HEK293 (cell line): ENCODE results near the gene RANGAP1.

Experiments
- CTCF ChIP-seq: fragments of 450-650 bp; formaldehyde crosslinking; IDR thresholded peaks from 2 replicates; pipeline ENCODE4 v1.5.1; 2016; ENCODE audit warnings: missing biosample characterization, missing genetic modification characterization
- PRDM1 ChIP-seq: fragments of 450-650 bp; formaldehyde crosslinking; IDR thresholded peaks from 2 replicates; pipeline ENCODE4; 2016; ENCODE audit warnings: missing biosample characterization, missing genetic modification characterization
- SETDB1 ChIP-seq: IDR thresholded peaks from one replicate; pipeline ENCODE4 v1.6.1; 2017; ENCODE audit warnings: mild to moderate bottlenecking, low read length, moderate library complexity, mixed read lengths; ENCODE audit not compliant: insufficient read length
- ZBTB11 ChIP-seq: fragments of 450-650 bp; formaldehyde crosslinking; conservative IDR thresholded peaks from 2 replicates; pipeline ENCODE4 v1.5.1; 2016; ENCODE audit warnings: low read depth, missing biosample characterization, missing genetic modification characterization
- ZNF184 ChIP-seq: fragments of 450-650 bp; IDR thresholded peaks from 2 replicates; pipeline ENCODE4 v1.5.1; 2018; ENCODE audit warnings: missing biosample characterization, mild to moderate bottlenecking, missing genetic modification characterization
- ZNF202 ChIP-seq: fragments of 450-650 bp; formaldehyde crosslinking; IDR thresholded peaks from 2 replicates; pipeline ENCODE4 v1.5.1; 2016; ENCODE audit warnings: missing biosample characterization, missing genetic modification characterization, borderline replicate concordance
- ZNF324 ChIP-seq: fragments of 450-650 bp; formaldehyde crosslinking; IDR thresholded peaks from 2 replicates; pipeline ENCODE4 v1.5.1; 2016; ENCODE audit warnings: missing biosample characterization, missing genetic modification characterization
- ZNF350 ChIP-seq: fragments of 450-650 bp; formaldehyde crosslinking; IDR thresholded peaks from 2 replicates; pipeline ENCODE4 v1.5.0; 2017; ENCODE audit warnings: missing biosample characterization, mild to moderate bottlenecking, missing genetic modification characterization
- ZNF510 ChIP-seq: fragments of 450-650 bp; formaldehyde crosslinking; IDR thresholded peaks from 2 replicates; pipeline ENCODE4 v1.5.1; 2018; ENCODE audit warnings: mild to moderate bottlenecking, missing genetic modification characterization, missing biosample characterization; ENCODE audit not compliant: insufficient replicate concordance
- ZNF585B ChIP-seq: fragments of 450-650 bp; formaldehyde crosslinking; IDR thresholded peaks from 2 replicates; pipeline ENCODE4 v1.5.1; 2016; ENCODE audit warnings: missing biosample characterization, missing genetic modification characterization
- TF ChIP-seq, protein P1 (sequence below): fragments of 450-650 bp; formaldehyde crosslinking; IDR thresholded peaks from 2 replicates; pipeline ENCODE4 v1.5.1; 2016; ENCODE audit warnings: missing biosample characterization, missing genetic modification characterization
- TF ChIP-seq, protein P2 (sequence below): fragments of 450-650 bp; formaldehyde crosslinking; IDR thresholded peaks from 2 replicates; pipeline ENCODE4 v1.5.1; 2017; ENCODE audit warnings: missing biosample characterization, mild to moderate bottlenecking, missing genetic modification characterization, moderate library complexity

GRCh38 chr22:41223535-41223934, 62.5 kb downstream of the RANGAP1 start:
- TF ChIP-seq CTCF (tag by site-specific recombination) (no peak), ZNF324 (no peak), ZBTB11 (tag by site-specific recombination) (no peak), ZNF202 (tag by site-specific recombination) (no peak), ZNF510 (tag by site-specific recombination) (no peak), ZNF585B (tag by site-specific recombination) (no peak), PRDM1 (tag by site-specific recombination) (no peak), ZNF184 (no peak), SETDB1 (no peak), ZNF350 (tag by site-specific recombination) (no peak)
- TF ChIP-seq, protein P1, sequence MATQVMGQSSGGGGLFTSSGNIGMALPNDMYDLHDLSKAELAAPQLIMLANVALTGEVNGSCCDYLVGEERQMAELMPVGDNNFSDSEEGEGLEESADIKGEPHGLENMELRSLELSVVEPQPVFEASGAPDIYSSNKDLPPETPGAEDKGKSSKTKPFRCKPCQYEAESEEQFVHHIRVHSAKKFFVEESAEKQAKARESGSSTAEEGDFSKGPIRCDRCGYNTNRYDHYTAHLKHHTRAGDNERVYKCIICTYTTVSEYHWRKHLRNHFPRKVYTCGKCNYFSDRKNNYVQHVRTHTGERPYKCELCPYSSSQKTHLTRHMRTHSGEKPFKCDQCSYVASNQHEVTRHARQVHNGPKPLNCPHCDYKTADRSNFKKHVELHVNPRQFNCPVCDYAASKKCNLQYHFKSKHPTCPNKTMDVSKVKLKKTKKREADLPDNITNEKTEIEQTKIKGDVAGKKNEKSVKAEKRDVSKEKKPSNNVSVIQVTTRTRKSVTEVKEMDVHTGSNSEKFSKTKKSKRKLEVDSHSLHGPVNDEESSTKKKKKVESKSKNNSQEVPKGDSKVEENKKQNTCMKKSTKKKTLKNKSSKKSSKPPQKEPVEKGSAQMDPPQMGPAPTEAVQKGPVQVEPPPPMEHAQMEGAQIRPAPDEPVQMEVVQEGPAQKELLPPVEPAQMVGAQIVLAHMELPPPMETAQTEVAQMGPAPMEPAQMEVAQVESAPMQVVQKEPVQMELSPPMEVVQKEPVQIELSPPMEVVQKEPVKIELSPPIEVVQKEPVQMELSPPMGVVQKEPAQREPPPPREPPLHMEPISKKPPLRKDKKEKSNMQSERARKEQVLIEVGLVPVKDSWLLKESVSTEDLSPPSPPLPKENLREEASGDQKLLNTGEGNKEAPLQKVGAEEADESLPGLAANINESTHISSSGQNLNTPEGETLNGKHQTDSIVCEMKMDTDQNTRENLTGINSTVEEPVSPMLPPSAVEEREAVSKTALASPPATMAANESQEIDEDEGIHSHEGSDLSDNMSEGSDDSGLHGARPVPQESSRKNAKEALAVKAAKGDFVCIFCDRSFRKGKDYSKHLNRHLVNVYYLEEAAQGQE (tag by site-specific recombination) = no peak
- TF ChIP-seq, protein P2, sequence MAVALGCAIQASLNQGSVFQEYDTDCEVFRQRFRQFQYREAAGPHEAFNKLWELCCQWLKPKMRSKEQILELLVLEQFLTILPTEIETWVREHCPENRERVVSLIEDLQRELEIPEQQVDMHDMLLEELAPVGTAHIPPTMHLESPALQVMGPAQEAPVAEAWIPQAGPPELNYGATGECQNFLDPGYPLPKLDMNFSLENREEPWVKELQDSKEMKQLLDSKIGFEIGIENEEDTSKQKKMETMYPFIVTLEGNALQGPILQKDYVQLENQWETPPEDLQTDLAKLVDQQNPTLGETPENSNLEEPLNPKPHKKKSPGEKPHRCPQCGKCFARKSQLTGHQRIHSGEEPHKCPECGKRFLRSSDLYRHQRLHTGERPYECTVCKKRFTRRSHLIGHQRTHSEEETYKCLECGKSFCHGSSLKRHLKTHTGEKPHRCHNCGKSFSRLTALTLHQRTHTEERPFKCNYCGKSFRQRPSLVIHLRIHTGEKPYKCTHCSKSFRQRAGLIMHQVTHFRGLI (tag by site-specific recombination) = no peak
